Adrenal gland (tissue), 5 donors: ENCODE measurements around the gene C1R.

ENCODE experiments used
- POLR2A ChIP-seq, 2 donors: fragments of 450-650 bp; IDR thresholded peaks; one replicate each; pipeline ENCODE4 v1.6.1; 2017; ENCODE audit warnings: antibody characterized with exemption in 2 of 2, mild to moderate bottlenecking in 2 of 2, moderate library complexity in 1 of 2
- TF ChIP-seq, protein P1 (sequence below), 6 experiments: fragments of 450-650 bp in 4 of 6; fragments of 200-600 bp in 2 of 6; sonication (generic) in 1 of 6; IDR thresholded peaks; 1 replicate in 5 of 6; 2 replicates in 1 of 6; pipeline versions ENCODE4 v1.5.1 to v1.8.0; 2016 to 2021; ENCODE audit warnings: antibody characterized with exemption in 6 of 6, mild to moderate bottlenecking in 2 of 6, moderate library complexity in 1 of 6
- donor health status: DM: no; HTN: no; CAD: no.

- TF ChIP-seq, protein P1, sequence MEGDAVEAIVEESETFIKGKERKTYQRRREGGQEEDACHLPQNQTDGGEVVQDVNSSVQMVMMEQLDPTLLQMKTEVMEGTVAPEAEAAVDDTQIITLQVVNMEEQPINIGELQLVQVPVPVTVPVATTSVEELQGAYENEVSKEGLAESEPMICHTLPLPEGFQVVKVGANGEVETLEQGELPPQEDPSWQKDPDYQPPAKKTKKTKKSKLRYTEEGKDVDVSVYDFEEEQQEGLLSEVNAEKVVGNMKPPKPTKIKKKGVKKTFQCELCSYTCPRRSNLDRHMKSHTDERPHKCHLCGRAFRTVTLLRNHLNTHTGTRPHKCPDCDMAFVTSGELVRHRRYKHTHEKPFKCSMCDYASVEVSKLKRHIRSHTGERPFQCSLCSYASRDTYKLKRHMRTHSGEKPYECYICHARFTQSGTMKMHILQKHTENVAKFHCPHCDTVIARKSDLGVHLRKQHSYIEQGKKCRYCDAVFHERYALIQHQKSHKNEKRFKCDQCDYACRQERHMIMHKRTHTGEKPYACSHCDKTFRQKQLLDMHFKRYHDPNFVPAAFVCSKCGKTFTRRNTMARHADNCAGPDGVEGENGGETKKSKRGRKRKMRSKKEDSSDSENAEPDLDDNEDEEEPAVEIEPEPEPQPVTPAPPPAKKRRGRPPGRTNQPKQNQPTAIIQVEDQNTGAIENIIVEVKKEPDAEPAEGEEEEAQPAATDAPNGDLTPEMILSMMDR (IDR thresholded peaks at IDR 0.05) = no peak
- TF ChIP-seq POLR2A (IDR thresholded peaks at IDR 0.05) = no peak
These were observed 1.2 kb upstream of the C1R start for GRCh38 chr12:7093486-7093885.
